ENCODE results near the gene MID2. TPM values are rescaled to one million over a fixed set of nuclear protein-coding genes. Genes with fewer than 3 reads are reported as not detected.

The MID2 gene, protein sequence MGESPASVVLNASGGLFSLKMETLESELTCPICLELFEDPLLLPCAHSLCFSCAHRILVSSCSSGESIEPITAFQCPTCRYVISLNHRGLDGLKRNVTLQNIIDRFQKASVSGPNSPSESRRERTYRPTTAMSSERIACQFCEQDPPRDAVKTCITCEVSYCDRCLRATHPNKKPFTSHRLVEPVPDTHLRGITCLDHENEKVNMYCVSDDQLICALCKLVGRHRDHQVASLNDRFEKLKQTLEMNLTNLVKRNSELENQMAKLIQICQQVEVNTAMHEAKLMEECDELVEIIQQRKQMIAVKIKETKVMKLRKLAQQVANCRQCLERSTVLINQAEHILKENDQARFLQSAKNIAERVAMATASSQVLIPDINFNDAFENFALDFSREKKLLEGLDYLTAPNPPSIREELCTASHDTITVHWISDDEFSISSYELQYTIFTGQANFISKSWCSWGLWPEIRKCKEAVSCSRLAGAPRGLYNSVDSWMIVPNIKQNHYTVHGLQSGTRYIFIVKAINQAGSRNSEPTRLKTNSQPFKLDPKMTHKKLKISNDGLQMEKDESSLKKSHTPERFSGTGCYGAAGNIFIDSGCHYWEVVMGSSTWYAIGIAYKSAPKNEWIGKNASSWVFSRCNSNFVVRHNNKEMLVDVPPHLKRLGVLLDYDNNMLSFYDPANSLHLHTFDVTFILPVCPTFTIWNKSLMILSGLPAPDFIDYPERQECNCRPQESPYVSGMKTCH
- 10 to 100 TPM; 32.2 to 66.6 (median 57.0) TPM for total RNA-seq

DNA sequence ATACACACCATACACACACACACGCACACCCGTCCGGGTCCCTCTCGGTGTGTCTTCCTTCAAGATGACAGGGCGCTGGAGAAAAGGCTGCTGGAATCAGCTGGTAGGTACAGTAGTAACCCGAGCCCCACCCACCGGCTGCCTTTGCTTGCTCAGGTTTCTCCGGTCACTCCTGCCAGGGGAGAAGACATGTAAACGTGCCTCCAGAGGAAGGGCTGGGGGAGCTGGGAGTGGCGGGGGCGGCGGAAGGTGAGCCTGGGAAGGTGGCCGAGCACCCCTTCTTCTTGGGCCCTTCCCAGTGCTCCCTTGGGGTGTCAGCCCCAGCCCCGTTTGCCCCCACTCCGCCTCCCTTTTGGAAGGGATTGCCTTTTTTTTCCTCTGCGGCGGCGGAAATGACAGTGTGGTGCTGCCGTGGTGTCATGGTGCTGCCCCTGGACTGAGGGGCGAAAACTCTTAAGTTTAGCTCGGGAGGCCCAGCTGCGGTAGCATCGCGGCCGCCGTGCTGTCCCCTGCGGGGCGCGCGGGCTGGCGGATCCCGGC lies at the start of gene MID2:
Gene MID2 (plus strand): TSS at position 169 of the 540 bp plus-strand sequence. CDS start 561 bp downstream, outside the sequence.
- Histone ChIP-seq H3K4me3 (peak within 1 kb of the TSS; percentile 62 to 64), H3K4me1 (peaks cover 0 to 32% (median 0%) of the 10 kb centered on the region in 3 donors), H3K27me3 (no peaks in the 10 kb centered on the region), H3K9me3 (no peaks in the 10 kb centered on the region), H3K27ac (peak within 1 kb of the TSS; percentile 92 to 94 (median 92)), H3K36me3 (no peaks in the 10 kb centered on the region)
- ATAC-seq = peak; percentile 60
- peak; percentile 48 for TF ChIP-seq POLR2AphosphoS5 (IDR thresholded peaks at IDR 0.05)
- TF ChIP-seq EP300 (IDR thresholded peaks at IDR 0.05) = no peak
- TF ChIP-seq POLR2A (IDR thresholded peaks at IDR 0.05) = peak in 1 of 2 donors; percentile 15
- TF ChIP-seq, protein P1, sequence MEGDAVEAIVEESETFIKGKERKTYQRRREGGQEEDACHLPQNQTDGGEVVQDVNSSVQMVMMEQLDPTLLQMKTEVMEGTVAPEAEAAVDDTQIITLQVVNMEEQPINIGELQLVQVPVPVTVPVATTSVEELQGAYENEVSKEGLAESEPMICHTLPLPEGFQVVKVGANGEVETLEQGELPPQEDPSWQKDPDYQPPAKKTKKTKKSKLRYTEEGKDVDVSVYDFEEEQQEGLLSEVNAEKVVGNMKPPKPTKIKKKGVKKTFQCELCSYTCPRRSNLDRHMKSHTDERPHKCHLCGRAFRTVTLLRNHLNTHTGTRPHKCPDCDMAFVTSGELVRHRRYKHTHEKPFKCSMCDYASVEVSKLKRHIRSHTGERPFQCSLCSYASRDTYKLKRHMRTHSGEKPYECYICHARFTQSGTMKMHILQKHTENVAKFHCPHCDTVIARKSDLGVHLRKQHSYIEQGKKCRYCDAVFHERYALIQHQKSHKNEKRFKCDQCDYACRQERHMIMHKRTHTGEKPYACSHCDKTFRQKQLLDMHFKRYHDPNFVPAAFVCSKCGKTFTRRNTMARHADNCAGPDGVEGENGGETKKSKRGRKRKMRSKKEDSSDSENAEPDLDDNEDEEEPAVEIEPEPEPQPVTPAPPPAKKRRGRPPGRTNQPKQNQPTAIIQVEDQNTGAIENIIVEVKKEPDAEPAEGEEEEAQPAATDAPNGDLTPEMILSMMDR (IDR thresholded peaks at IDR 0.05) = no peak
- WGBS, 2 donors (ENCODE audit: low coverage in 1 of 2) = 0% methylated on average over 3 of the region's 32 CpGs; no CpG with 5 or more reads in 1 of the 2 donors

DNA sequence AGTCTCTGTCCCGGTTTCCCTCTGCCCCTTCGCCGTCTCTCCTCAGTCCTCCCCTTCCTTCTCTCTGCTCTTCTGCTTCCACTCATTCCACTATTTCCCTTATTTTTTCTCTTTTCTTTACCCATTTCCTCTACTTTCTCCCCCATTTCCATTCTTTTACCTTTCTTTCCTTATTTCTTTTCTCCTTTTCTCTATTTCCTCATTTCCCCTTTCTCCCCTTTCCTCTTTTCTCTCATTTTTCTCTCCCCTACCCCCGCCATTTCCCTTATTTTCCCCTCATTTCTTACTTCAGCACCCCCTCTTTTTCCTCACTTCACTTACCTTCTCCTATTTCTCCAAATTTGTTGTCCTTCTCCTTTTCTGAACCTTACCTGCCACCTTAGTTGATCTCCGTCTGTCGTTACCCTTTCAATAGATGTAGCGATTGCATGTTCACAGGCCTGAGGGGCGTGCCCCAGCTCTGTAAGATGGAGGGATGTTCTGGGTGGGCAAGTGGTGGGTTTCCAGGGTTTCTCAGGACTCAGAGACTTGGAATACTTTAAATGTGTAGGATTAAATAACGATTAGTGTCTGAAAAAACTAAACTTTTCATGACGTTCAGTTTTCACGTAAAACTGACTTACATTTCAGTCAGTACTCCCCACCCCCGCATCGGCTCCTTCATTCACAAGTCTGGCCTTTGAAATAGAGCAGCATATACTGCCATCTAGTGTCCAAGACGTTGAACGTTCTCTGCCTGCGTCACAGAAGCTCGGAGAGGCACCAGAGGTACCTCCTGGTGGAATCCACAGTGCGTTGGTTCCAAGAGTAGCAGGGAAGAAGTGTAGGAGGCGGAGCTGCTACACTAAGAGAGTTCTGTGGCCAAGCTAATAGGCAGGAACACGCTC lies 48.8 kb upstream of the MID2 start:
- WGBS, 2 donors (ENCODE audit: low coverage in 1 of 2) = 0 to 22% methylated on average over 8 to 10 of the region's 20 CpGs
- ATAC-seq = peak; percentile 80
- TF ChIP-seq POLR2AphosphoS5 (IDR thresholded peaks at IDR 0.05) (peak; percentile 49), POLR2A (IDR thresholded peaks at IDR 0.05) (no peak)
- TF ChIP-seq, protein P1 (IDR thresholded peaks at IDR 0.05) = peak; percentile 47 to 87 (median 84)
- Histone ChIP-seq H3K4me1 (peaks cover 0 to 26% (median 0%) of the 10 kb centered on the region in 3 donors), H3K9me3 (no peaks in the 10 kb centered on the region), H3K27me3 (no peaks in the 10 kb centered on the region), H3K36me3 (no peaks in the 10 kb centered on the region), H3K27ac (peak overlapping the region; percentile 76 to 89 (median 89)), H3K4me3 (peak overlapping the region; percentile 41 to 66)

DNA sequence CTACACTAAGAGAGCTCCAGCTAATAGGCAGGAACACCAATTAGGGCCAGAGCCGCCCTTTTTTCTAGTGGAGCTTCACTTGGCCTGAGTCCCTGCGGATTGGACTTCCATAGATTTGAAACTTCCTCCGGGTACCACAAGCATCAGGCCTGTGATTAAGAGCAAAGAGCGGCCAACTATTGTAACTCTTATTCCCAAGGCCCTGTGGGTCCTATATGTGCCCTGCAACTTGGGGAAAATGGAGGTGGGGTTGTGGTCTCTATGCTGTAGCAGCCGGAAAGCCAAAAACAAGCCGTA lies 48.2 kb upstream of the MID2 start, which contains the start of gene NCBP2L:
Gene NCBP2L (plus strand): TSS at position 198 of the 297 bp plus-strand sequence. CDS start 16,488 bp downstream, outside the sequence.
- no peak for TF ChIP-seq EP300 (IDR thresholded peaks at IDR 0.05)
- no peak for TF ChIP-seq POLR2AphosphoS5 (IDR thresholded peaks at IDR 0.05)
- TF ChIP-seq POLR2A (IDR thresholded peaks at IDR 0.05) = no peak
- TF ChIP-seq, protein P1 (IDR thresholded peaks at IDR 0.05) = no peak
- Histone ChIP-seq H3K27me3 (no peaks in the 10 kb centered on the region), H3K36me3 (no peaks in the 10 kb centered on the region), H3K27ac (peak within 1 kb of the TSS; percentile 76 to 89 (median 89)), H3K4me1 (peaks cover 0 to 24% (median 0%) of the 10 kb centered on the region in 3 donors), H3K9me3 (no peaks in the 10 kb centered on the region), H3K4me3 (peak within 1 kb of the TSS; percentile 41 to 66)
- no peak for ATAC-seq
- 83 to 94% methylated on average over 2 to 5 of the region's 6 CpGs for WGBS, 2 donors (ENCODE audit: low coverage in 1 of 2)

DNA sequence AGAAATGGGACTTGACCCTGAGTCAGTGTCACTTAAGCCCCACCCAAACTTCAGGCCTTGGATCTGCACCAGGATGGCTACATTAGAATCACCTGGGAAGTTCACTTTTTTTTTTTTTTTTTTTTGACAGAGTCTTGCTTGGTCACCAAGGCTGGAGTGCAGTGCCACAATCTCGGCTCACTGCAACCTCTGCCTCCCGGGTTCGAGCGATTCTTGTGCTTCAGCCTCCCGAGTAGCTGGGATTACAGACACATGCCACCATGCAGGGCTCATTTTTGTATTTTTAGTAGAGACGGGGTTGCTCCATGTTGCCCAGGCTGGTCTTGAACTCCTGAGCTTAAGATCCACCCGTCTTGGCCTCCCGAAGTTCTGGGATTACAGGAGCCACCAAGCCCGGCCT lies 45.1 kb upstream of the MID2 start:
- H3K27me3 ChIP-seq = no peaks in the 10 kb centered on the region
- no peak for TF ChIP-seq EP300 (IDR thresholded peaks at IDR 0.05)
- TF ChIP-seq POLR2AphosphoS5 (IDR thresholded peaks at IDR 0.05) = no peak
- no peak for TF ChIP-seq POLR2A (IDR thresholded peaks at IDR 0.05)
- TF ChIP-seq, protein P1 (IDR thresholded peaks at IDR 0.05) = no peak
- ATAC-seq = no peak
- peaks cover 0 to 11% (median 0%) of the 10 kb centered on the region in 3 donors for H3K4me1 ChIP-seq
- H3K4me3 ChIP-seq = no peak overlapping the region
- no peak overlapping the region for H3K27ac ChIP-seq
- no peaks in the 10 kb centered on the region for H3K36me3 ChIP-seq
- no peaks in the 10 kb centered on the region for H3K9me3 ChIP-seq
- 92 to 93% methylated on average over 2 to 3 of the region's 9 CpGs for WGBS, 2 donors (ENCODE audit: low coverage in 1 of 2)
